Activated CD8-positive, alpha-beta memory T cell treated with anti-CD3 and anti-CD28 coated beads, Interleukin-2, amount 50 U/mL, for 24 hours (primary cell): ENCODE measurements around the gene ALDH6A1.
"Not testable (repeated sequence)": the region's sequence is repeated elsewhere in the genome, so short reads cannot be mapped to it uniquely, and the experiment has no call there.

Experiments used
- DNase-seq: peaks from one replicate; pipeline ENCODE4 v3.0.0-alpha.2; 2020; ENCODE audit errors: extremely low read depth

The ALDH6A1 gene

GRCh38 chr14:74084277-74085046, at the start of gene ALDH6A1, which contains the start of gene LIN52:
Gene ALDH6A1 (minus strand): TSS chr14:74084453. CDS start chr14:74084394, 59 bp downstream.
Gene LIN52 (plus strand): TSS chr14:74084956. CDS start chr14:74084975, 19 bp downstream.
- peak; percentile 100 for DNase-seq

- DNase-seq: no peak
These were observed 43.4 kb upstream of the ALDH6A1 start for GRCh38 chr14:74127634-74128033.

DNA sequence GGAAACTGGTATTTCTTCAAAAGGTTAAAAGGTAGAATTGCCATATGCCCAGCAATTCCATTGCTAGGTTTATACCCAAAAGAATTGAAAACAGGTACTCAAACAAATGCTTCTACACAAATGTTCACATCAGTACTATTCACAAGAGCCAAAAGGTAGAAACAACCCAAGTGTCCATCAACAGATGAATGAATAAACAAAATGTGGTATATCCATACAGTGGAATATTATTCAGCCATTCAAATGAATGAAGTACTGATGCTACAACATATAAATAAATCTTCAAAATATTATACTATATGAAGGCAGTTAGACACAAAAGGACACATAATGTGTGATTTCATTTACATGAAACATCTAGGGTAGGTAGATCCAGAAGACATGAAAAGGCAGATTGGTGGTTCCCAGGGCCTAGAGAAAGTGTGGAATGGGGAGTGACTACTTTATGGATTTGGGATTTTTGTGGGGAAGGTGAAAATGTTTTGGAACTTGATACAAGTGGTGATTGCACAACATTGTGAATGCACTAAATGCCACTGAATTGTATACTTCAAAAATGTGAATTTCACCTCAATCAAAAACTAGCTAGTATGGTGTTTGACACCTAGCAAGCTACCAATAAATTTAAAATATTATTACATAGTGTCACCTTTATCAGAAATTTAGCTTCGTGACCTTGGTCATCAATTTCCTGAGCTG, 42.2 kb upstream of the ALDH6A1 start:
- no peak for DNase-seq

- not testable (repeated sequence) for DNase-seq
These were observed 41.2 kb upstream of the ALDH6A1 start for GRCh38 chr14:74125487-74125886.

- not testable (repeated sequence) for DNase-seq
These were observed 27.4 kb upstream of the ALDH6A1 start for GRCh38 chr14:74111395-74112216.

GRCh38 chr14:74109369-74109768, 25.1 kb upstream of the ALDH6A1 start:
- no peak for DNase-seq

- DNase-seq: no peak
These were observed 21.1 kb upstream of the ALDH6A1 start for GRCh38 chr14:74105381-74105780.

DNA sequence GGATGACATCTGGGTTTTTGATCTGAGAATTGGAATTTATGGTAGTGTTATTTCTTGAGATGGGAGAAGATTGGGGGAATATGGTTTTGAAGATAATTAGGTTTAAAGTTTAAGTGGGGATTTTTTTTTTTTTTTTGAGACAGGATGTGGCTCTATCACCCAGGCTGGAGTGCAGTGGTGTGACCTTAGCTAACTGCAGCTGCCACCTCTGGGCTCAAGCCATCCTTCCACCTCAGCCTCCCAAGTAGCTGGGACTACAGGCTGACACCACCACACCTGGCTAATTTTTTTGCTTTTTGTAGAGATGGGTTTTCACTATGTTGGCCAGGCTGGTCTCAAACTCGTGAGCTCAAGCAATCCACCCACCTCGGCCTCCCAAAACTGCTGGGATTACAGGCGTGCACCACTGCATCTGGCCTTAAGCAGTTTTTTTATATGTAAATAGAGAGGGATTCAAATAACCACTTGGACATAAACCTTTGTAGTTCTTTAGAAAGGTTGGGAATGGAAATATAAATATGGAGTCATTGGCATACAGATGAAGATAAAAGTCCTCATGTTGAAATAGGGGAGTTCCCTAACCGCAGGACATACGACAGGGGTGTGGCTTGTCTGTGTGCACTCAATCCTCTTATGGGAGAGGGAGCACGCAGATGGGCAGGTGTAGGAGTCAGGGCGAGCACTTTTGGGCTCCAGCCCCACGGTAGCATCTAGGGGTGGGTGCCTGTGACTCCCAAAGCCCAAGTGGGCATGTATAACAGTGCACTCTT, 5.2 kb upstream of the ALDH6A1 start:
- no peak for DNase-seq

- no peak for DNase-seq
These were observed 1.6 kb upstream of the ALDH6A1 start for GRCh38 chr14:74085828-74086227.

- DNase-seq: no peak
These were observed 889 bp upstream of the ALDH6A1 start for GRCh38 chr14:74085047-74085637.

DNA sequence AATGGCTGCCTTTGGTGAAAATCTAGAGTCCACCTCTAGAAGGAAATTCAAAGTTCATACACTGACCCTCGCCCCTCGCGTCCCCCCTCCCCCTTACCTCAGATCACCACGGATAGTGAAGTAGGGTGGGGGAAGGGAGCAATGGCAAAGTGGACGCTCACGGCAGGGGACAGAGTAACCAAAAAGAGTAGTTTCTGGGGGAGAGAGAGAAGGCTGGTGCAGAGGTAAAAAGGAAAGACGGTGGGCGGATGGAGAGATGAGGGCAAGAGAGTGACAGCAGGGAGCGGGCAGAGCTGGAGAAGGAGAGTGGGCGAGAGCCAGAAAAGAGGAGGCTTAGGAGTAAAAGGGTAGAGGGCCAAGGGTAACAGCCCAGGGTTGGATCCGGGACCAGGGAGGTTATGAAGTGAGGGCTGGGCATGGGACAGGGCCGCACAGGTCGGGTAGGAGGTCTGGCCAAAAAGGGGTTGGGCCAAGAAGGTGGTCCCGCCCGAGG, 423 bp downstream of the ALDH6A1 start:
- no peak for DNase-seq

DNA sequence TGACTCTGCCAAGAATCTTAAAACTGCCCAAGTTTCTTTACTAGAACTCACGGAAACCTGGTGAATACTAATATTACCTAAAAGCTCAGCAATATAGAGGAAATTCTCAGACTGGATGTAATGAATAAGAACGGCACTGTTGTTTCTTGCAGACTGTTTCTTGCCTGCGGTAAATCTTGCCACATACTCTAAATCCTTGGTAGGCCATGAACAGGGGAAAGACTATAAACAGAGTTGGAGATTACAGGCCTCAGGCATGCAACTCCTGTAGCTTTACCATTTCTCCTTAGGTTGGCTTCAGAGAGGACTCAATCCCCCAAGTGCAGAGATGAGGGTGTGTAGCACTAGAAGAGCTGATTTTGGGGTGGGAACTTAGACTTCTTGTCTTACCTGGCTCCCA, 1.1 kb downstream of the ALDH6A1 start:
- no peak for DNase-seq

GRCh38 chr14:74081491-74081890, 2.8 kb downstream of the ALDH6A1 start:
- DNase-seq: no peak

GRCh38 chr14:74080820-74081460, 3.3 kb downstream of the ALDH6A1 start:
- no peak for DNase-seq

DNA sequence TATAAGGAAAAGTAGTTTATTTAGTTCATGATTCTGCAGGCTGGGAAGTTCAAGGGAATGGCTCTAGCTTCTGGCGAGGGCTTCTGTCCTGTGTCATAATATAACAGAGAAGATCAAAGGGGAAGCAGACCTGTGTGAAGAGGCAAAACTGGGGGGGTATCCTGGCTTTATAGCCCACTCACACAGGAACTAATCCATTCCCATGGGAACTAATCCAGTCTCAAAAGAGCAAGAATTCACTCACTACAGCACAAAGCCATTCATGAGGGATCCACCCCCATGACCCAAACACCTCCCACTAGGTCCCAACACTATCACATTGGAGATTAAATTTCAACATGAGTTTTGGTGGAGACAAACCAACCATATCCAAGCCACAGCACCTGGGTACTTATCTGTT, 6.9 kb downstream of the ALDH6A1 start:
- DNase-seq: no peak

- DNase-seq: no peak
These were observed 18.3 kb downstream of the ALDH6A1 start for GRCh38 chr14:74065746-74066575.

- DNase-seq: no peak
These were observed 19.4 kb downstream of the ALDH6A1 start for GRCh38 chr14:74064883-74065282.

- no peak for DNase-seq
These were observed 19.8 kb downstream of the ALDH6A1 start for GRCh38 chr14:74064426-74064825.

DNA sequence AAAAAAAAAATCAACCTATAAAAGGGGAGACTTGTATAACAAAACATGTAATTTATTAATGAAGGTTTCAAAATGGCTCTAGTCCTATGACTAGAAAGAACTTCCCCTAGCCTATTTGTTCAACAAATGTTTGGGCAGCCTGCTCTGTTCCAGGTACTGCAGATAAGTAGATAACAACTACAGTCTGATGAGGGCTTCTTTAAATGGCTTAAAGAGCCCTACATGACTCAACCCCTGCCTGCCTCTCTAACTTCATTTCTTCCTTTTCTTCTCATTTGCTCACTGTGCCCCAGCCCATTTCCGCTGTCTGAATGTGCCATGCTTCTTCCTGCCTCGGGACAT, 21.5 kb downstream of the ALDH6A1 start:
- DNase-seq: no peak
